H1 (cell line): ENCODE data around the gene KDM1A.

Source experiments
- GTF2F1 ChIP-seq: IDR thresholded peaks from 2 replicates; pipeline ENCODE4 v1.6.1; 2012; ENCODE audit warnings: low read depth, low read length, improper control_type of control experiment, borderline replicate concordance
- KDM1A ChIP-seq: fragments of 200-600, 300-600 bp; sonication (generic); IDR thresholded peaks from 2 replicates; pipeline ENCODE4 v1.7.1; 2016; ENCODE audit warnings: mild to moderate bottlenecking, low read length, borderline replicate concordance
- POLR2A ChIP-seq, 2 experiments: IDR thresholded peaks; 1 replicate in 1 of 2; 2 replicates in 1 of 2; pipeline ENCODE4 v1.6.1; 2011; ENCODE audit warnings: low read depth in 2 of 2, low read length in 2 of 2, mild to moderate bottlenecking in 2 of 2; ENCODE audit errors: control extremely low read depth in 1 of 2
- POLR2AphosphoS5 ChIP-seq: IDR thresholded peaks from 2 replicates; pipeline ENCODE4 v1.6.1; 2011; ENCODE audit warnings: low read depth, low read length
- RNF2 ChIP-seq: fragments of 200-900, 300-1000 bp; sonication (generic); IDR thresholded peaks from 2 replicates; pipeline ENCODE4 v1.7.1; 2016; ENCODE audit warnings: borderline replicate concordance, low read depth, mild to moderate bottlenecking, antibody characterized with exemption, low read length; ENCODE audit not compliant: poor library complexity, severe bottlenecking; ENCODE audit errors: missing control alignments
- SP2 ChIP-seq: IDR thresholded peaks from 2 replicates; pipeline ENCODE4 v1.6.1; 2012; ENCODE audit warnings: mild to moderate bottlenecking, low read length, inconsistent platforms
- ZNF274 ChIP-seq: IDR thresholded peaks from 2 replicates; pipeline ENCODE4 v1.7.0; 2012; ENCODE audit warnings: low read length, borderline replicate concordance; ENCODE audit errors: extremely low read depth
- TF ChIP-seq, protein P1 (sequence below), 3 experiments: IDR thresholded peaks; 1 replicate in 2 of 3; 2 replicates in 1 of 3; pipeline versions ENCODE4 v1.5.1 to v1.6.1; 2011; ENCODE audit warnings: low read length in 3 of 3, mild to moderate bottlenecking in 3 of 3, inconsistent platforms in 2 of 3, low read depth in 1 of 3, moderate library complexity in 1 of 3; ENCODE audit not compliant: insufficient read depth in 1 of 3; ENCODE audit errors: control extremely low read depth in 1 of 3
- TF ChIP-seq, protein P2 (sequence below): IDR thresholded peaks from 2 replicates; pipeline ENCODE4 v1.6.1; 2012; ENCODE audit warnings: inconsistent platforms

DNA sequence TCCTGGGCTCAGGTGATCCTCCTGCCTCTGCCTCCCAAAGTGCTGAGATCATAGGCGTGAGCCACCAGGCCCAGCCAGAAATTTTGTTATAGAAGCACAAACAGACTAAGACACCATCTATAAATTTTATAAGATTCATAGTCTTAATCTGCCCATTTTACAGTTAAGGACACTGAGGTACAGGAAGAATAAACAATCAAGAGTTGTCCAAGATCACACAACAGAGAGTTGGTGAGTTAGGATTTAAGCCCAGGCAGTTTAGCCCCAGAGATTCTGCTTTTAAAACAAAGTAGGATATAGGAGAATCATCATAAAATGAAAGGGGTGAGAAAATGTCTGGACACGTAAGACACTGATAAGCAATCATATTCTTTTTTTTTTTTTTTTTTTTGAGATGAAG, 10.4 kb upstream of the KDM1A start:
- TF ChIP-seq POLR2A (IDR thresholded peaks at IDR 0.05; ENCODE audit: control extremely low read depth in 1 of 2, low read depth in 2 of 2, low read length in 2 of 2) (no peak), KDM1A (no peak), POLR2AphosphoS5 (no peak), ZNF274 (no peak), SP2 (no peak), RNF2 (no peak), GTF2F1 (no peak)
- TF ChIP-seq, protein P1, sequence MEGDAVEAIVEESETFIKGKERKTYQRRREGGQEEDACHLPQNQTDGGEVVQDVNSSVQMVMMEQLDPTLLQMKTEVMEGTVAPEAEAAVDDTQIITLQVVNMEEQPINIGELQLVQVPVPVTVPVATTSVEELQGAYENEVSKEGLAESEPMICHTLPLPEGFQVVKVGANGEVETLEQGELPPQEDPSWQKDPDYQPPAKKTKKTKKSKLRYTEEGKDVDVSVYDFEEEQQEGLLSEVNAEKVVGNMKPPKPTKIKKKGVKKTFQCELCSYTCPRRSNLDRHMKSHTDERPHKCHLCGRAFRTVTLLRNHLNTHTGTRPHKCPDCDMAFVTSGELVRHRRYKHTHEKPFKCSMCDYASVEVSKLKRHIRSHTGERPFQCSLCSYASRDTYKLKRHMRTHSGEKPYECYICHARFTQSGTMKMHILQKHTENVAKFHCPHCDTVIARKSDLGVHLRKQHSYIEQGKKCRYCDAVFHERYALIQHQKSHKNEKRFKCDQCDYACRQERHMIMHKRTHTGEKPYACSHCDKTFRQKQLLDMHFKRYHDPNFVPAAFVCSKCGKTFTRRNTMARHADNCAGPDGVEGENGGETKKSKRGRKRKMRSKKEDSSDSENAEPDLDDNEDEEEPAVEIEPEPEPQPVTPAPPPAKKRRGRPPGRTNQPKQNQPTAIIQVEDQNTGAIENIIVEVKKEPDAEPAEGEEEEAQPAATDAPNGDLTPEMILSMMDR (IDR thresholded peaks at IDR 0.05; ENCODE audit: control extremely low read depth in 1 of 3, insufficient read depth in 1 of 3, low read depth in 1 of 3, low read length in 3 of 3) = no peak
- TF ChIP-seq, protein P2, sequence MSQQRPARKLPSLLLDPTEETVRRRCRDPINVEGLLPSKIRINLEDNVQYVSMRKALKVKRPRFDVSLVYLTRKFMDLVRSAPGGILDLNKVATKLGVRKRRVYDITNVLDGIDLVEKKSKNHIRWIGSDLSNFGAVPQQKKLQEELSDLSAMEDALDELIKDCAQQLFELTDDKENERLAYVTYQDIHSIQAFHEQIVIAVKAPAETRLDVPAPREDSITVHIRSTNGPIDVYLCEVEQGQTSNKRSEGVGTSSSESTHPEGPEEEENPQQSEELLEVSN = no peak
